Measurements from ENCODE around the gene BLM. TPM values are rescaled to one million over a fixed set of nuclear protein-coding genes. Genes with fewer than 3 reads are reported as not detected.
A peak's percentile ranks its signal among the peaks of the same experiment; 100 is the strongest.

BLM gene
- total and polyA plus RNA-seq, 8 donors, result 3.7 to 13.1 (median 8.7) TPM

GRCh38 chr15:90851114-90851513 lies 134.0 kb downstream of the BLM start:
- DNase-seq, result peak in 1 of 4 donors; percentile 24

GRCh38 chr15:90851940-90852339 lies 134.8 kb downstream of the BLM start:
- ATAC-seq (no peak), DNase-seq (no peak)
- H3K36me3 ChIP-seq, result no peaks in the 10 kb centered on the region
- no peak for TF ChIP-seq CTCF (IDR thresholded peaks at IDR 0.05)
- H3K27ac ChIP-seq, result no peak overlapping the region
- intact Hi-C loops (cut with DNase I), result no loop called here
- no peaks in the 10 kb centered on the region for H3K27me3 ChIP-seq
- H3K4me3 ChIP-seq, result no peak overlapping the region
- H3K4me1 ChIP-seq, result peaks cover 0 to 16% of the 10 kb centered on the region in 2 donors
- no peaks in the 10 kb centered on the region for H3K9me3 ChIP-seq

More at GRCh38 chr15:90851114-90851513, 134.0 kb downstream of the BLM start:
- Histone ChIP-seq H3K4me3 (no peak overlapping the region), H3K9me3 (no peaks in the 10 kb centered on the region), H3K27ac (no peak overlapping the region), H3K36me3 (no peaks in the 10 kb centered on the region), H3K4me1 (peaks cover 0 to 10% of the 10 kb centered on the region in 2 donors), H3K27me3 (no peaks in the 10 kb centered on the region)
- ATAC-seq, result no peak
- intact Hi-C loops (cut with DNase I), result no loop called here
- no peak for TF ChIP-seq CTCF (IDR thresholded peaks at IDR 0.05)

- Histone ChIP-seq H3K27ac (no peak overlapping the region), H3K9me3 (no peaks in the 10 kb centered on the region), H3K4me1 (peaks cover 0 to 27% of the 10 kb centered on the region in 2 donors), H3K4me3 (no peak overlapping the region), H3K36me3 (no peaks in the 10 kb centered on the region), H3K27me3 (no peaks in the 10 kb centered on the region)
- TF ChIP-seq CTCF (IDR thresholded peaks at IDR 0.05), result no peak
- ATAC-seq (no peak), DNase-seq (no peak)
- intact Hi-C loops (cut with DNase I), result no loop called here
These were observed 138.0 kb downstream of the BLM start for GRCh38 chr15:90855139-90855538.

- Histone ChIP-seq H3K4me3 (no peak overlapping the region), H3K9me3 (no peaks in the 10 kb centered on the region), H3K27ac (no peak overlapping the region), H3K27me3 (no peaks in the 10 kb centered on the region), H3K36me3 (no peaks in the 10 kb centered on the region), H3K4me1 (peaks cover 0 to 45% of the 10 kb centered on the region in 2 donors)
- intact Hi-C loops (cut with DNase I), result no loop called here
- no peak for DNase-seq
- ATAC-seq, result no peak
- TF ChIP-seq CTCF (IDR thresholded peaks at IDR 0.05), result no peak
These were observed 140.2 kb downstream of the BLM start for GRCh38 chr15:90857337-90857736.

- intact Hi-C loops (cut with DNase I), result no loop called here
- Histone ChIP-seq H3K4me1 (peaks cover 0 to 45% of the 10 kb centered on the region in 2 donors), H3K4me3 (no peak overlapping the region), H3K9me3 (no peaks in the 10 kb centered on the region), H3K36me3 (no peaks in the 10 kb centered on the region), H3K27ac (no peak overlapping the region), H3K27me3 (no peaks in the 10 kb centered on the region)
- no peak for ATAC-seq
- no peak for DNase-seq
- no peak for TF ChIP-seq CTCF (IDR thresholded peaks at IDR 0.05)
These were observed 140.8 kb downstream of the BLM start for GRCh38 chr15:90857883-90858443.
